Measurements from ENCODE around the gene SMOC1. TPM values are rescaled to one million over a fixed set of nuclear protein-coding genes. Genes with fewer than 3 reads are reported as not detected.

SMOC1 gene
- polyA plus RNA-seq, 1 donor: 0.85 TPM

- Histone ChIP-seq H3K9me3 (ENCODE audit: control insufficient read depth, low read depth, low read length) (peaks cover 5% of the 10 kb centered on the region), H3K27me3 (ENCODE audit: control insufficient read depth, insufficient read depth, low read length) (no peaks in the 10 kb centered on the region), H3K4me3 (ENCODE audit: low read length) (no peak overlapping the region), H3K4me1 (ENCODE audit: control insufficient read depth, insufficient read depth, low read length) (no peaks in the 10 kb centered on the region), H3K27ac (ENCODE audit: low read length) (no peak overlapping the region), H3K36me3 (ENCODE audit: control insufficient read depth, insufficient read depth, low read length) (no peaks in the 10 kb centered on the region)
- WGBS (ENCODE audit: insufficient coverage, low lambda C conversion rate): no CpG with 5 or more reads among the region's 6 CpGs
- no peak for DNase-seq
These were observed 30.3 kb upstream of the SMOC1 start for GRCh38 chr14:69848903-69849391.

- Histone ChIP-seq H3K27me3 (ENCODE audit: control insufficient read depth, insufficient read depth, low read length) (no peaks in the 10 kb centered on the region), H3K27ac (ENCODE audit: low read length) (no peak overlapping the region), H3K4me1 (ENCODE audit: control insufficient read depth, insufficient read depth, low read length) (no peaks in the 10 kb centered on the region), H3K9me3 (ENCODE audit: control insufficient read depth, low read depth, low read length) (peaks cover 5% of the 10 kb centered on the region), H3K36me3 (ENCODE audit: control insufficient read depth, insufficient read depth, low read length) (no peaks in the 10 kb centered on the region), H3K4me3 (ENCODE audit: low read length) (peak overlapping the region; percentile 20)
- no CpG with 5 or more reads among the region's 35 CpGs for WGBS (ENCODE audit: insufficient coverage, low lambda C conversion rate)
- DNase-seq: peak in 1 of 2 donors; percentile 29
These were observed 29.0 kb upstream of the SMOC1 start for GRCh38 chr14:69850086-69850735.

GRCh38 chr14:69850736-69851112 lies 28.5 kb upstream of the SMOC1 start:
- no peak for DNase-seq
- no CpG with 5 or more reads among the region's 2 CpGs for WGBS (ENCODE audit: insufficient coverage, low lambda C conversion rate)

GRCh38 chr14:69852531-69853321 lies 26.5 kb upstream of the SMOC1 start:
- Histone ChIP-seq H3K4me1 (ENCODE audit: control insufficient read depth, insufficient read depth, low read length) (no peaks in the 10 kb centered on the region), H3K27me3 (ENCODE audit: control insufficient read depth, insufficient read depth, low read length) (no peaks in the 10 kb centered on the region), H3K9me3 (ENCODE audit: control insufficient read depth, low read depth, low read length) (peaks cover 5% of the 10 kb centered on the region), H3K27ac (ENCODE audit: low read length) (no peak overlapping the region), H3K36me3 (ENCODE audit: control insufficient read depth, insufficient read depth, low read length) (no peaks in the 10 kb centered on the region), H3K4me3 (ENCODE audit: low read length) (no peak overlapping the region)
- no peak for DNase-seq
- WGBS (ENCODE audit: insufficient coverage, low lambda C conversion rate): 77% methylated on average over 3 of the region's 7 CpGs

More at GRCh38 chr14:69850736-69851112, 28.5 kb upstream of the SMOC1 start:
- Histone ChIP-seq H3K4me3 (ENCODE audit: low read length) (no peak overlapping the region), H3K27ac (ENCODE audit: low read length) (no peak overlapping the region), H3K4me1 (ENCODE audit: control insufficient read depth, insufficient read depth, low read length) (no peaks in the 10 kb centered on the region), H3K9me3 (ENCODE audit: control insufficient read depth, low read depth, low read length) (peaks cover 5% of the 10 kb centered on the region), H3K27me3 (ENCODE audit: control insufficient read depth, insufficient read depth, low read length) (no peaks in the 10 kb centered on the region), H3K36me3 (ENCODE audit: control insufficient read depth, insufficient read depth, low read length) (no peaks in the 10 kb centered on the region)

- no peaks in the 10 kb centered on the region for H3K27me3 ChIP-seq (ENCODE audit: control insufficient read depth, insufficient read depth, low read length)
- H3K4me1 ChIP-seq (ENCODE audit: control insufficient read depth, insufficient read depth, low read length): no peaks in the 10 kb centered on the region
- no peak overlapping the region for H3K27ac ChIP-seq (ENCODE audit: low read length)
- H3K36me3 ChIP-seq (ENCODE audit: control insufficient read depth, insufficient read depth, low read length): no peaks in the 10 kb centered on the region
- no peak overlapping the region for H3K4me3 ChIP-seq (ENCODE audit: low read length)
- H3K9me3 ChIP-seq (ENCODE audit: control insufficient read depth, low read depth, low read length): peaks cover 5% of the 10 kb centered on the region
- DNase-seq: no peak
- WGBS (ENCODE audit: insufficient coverage, low lambda C conversion rate): no CpG with 5 or more reads among the region's 7 CpGs
These were observed 25.4 kb upstream of the SMOC1 start for GRCh38 chr14:69853774-69854173.

- no peaks in the 10 kb centered on the region for H3K4me1 ChIP-seq (ENCODE audit: control insufficient read depth, insufficient read depth, low read length)
- no peak overlapping the region for H3K27ac ChIP-seq (ENCODE audit: low read length)
- H3K4me3 ChIP-seq (ENCODE audit: low read length): no peak overlapping the region
- no peaks in the 10 kb centered on the region for H3K36me3 ChIP-seq (ENCODE audit: control insufficient read depth, insufficient read depth, low read length)
- H3K9me3 ChIP-seq (ENCODE audit: control insufficient read depth, low read depth, low read length): peaks cover 5% of the 10 kb centered on the region
- no peaks in the 10 kb centered on the region for H3K27me3 ChIP-seq (ENCODE audit: control insufficient read depth, insufficient read depth, low read length)
- no peak for DNase-seq
- no CpG with 5 or more reads among the region's 2 CpGs for WGBS (ENCODE audit: insufficient coverage, low lambda C conversion rate)
These were observed 24.6 kb upstream of the SMOC1 start for GRCh38 chr14:69854598-69854997.

- no peaks in the 10 kb centered on the region for H3K27me3 ChIP-seq (ENCODE audit: control insufficient read depth, insufficient read depth, low read length)
These were observed 23.9 kb upstream of the SMOC1 start for GRCh38 chr14:69855180-69855832.

GRCh38 chr14:69858801-69859200 lies 20.4 kb upstream of the SMOC1 start:
- Histone ChIP-seq H3K27ac (ENCODE audit: low read length) (no peak overlapping the region), H3K27me3 (ENCODE audit: control insufficient read depth, insufficient read depth, low read length) (no peaks in the 10 kb centered on the region), H3K36me3 (ENCODE audit: control insufficient read depth, insufficient read depth, low read length) (no peaks in the 10 kb centered on the region), H3K9me3 (ENCODE audit: control insufficient read depth, low read depth, low read length) (no peaks in the 10 kb centered on the region), H3K4me3 (ENCODE audit: low read length) (no peak overlapping the region), H3K4me1 (ENCODE audit: control insufficient read depth, insufficient read depth, low read length) (no peaks in the 10 kb centered on the region)
- WGBS (ENCODE audit: insufficient coverage, low lambda C conversion rate): 76% methylated on average over 3 of the region's 8 CpGs
- DNase-seq: no peak

More at GRCh38 chr14:69855180-69855832, 23.9 kb upstream of the SMOC1 start:
- H3K27ac ChIP-seq (ENCODE audit: low read length): no peak overlapping the region
- no peak overlapping the region for H3K4me3 ChIP-seq (ENCODE audit: low read length)
- H3K4me1 ChIP-seq (ENCODE audit: control insufficient read depth, insufficient read depth, low read length): no peaks in the 10 kb centered on the region
- no CpG with 5 or more reads among the region's 8 CpGs for WGBS (ENCODE audit: insufficient coverage, low lambda C conversion rate)
- peaks cover 1% of the 10 kb centered on the region for H3K9me3 ChIP-seq (ENCODE audit: control insufficient read depth, low read depth, low read length)
- no peak for DNase-seq
- no peaks in the 10 kb centered on the region for H3K36me3 ChIP-seq (ENCODE audit: control insufficient read depth, insufficient read depth, low read length)

- no CpG with 5 or more reads among the region's 14 CpGs for WGBS (ENCODE audit: insufficient coverage, low lambda C conversion rate)
- Histone ChIP-seq H3K27ac (ENCODE audit: low read length) (no peak overlapping the region), H3K27me3 (ENCODE audit: control insufficient read depth, insufficient read depth, low read length) (no peaks in the 10 kb centered on the region), H3K4me1 (ENCODE audit: control insufficient read depth, insufficient read depth, low read length) (no peaks in the 10 kb centered on the region), H3K36me3 (ENCODE audit: control insufficient read depth, insufficient read depth, low read length) (no peaks in the 10 kb centered on the region), H3K4me3 (ENCODE audit: low read length) (no peak overlapping the region), H3K9me3 (ENCODE audit: control insufficient read depth, low read depth, low read length) (no peaks in the 10 kb centered on the region)
- DNase-seq: no peak
These were observed 19.6 kb upstream of the SMOC1 start for GRCh38 chr14:69859591-69859990.

- no peaks in the 10 kb centered on the region for H3K27me3 ChIP-seq (ENCODE audit: control insufficient read depth, insufficient read depth, low read length)
- H3K4me3 ChIP-seq (ENCODE audit: low read length): no peak overlapping the region
- no peaks in the 10 kb centered on the region for H3K36me3 ChIP-seq (ENCODE audit: control insufficient read depth, insufficient read depth, low read length)
- no peaks in the 10 kb centered on the region for H3K4me1 ChIP-seq (ENCODE audit: control insufficient read depth, insufficient read depth, low read length)
- H3K9me3 ChIP-seq (ENCODE audit: control insufficient read depth, low read depth, low read length): no peaks in the 10 kb centered on the region
- H3K27ac ChIP-seq (ENCODE audit: low read length): no peak overlapping the region
- no peak for DNase-seq
- no CpG with 5 or more reads among the region's 12 CpGs for WGBS (ENCODE audit: insufficient coverage, low lambda C conversion rate)
These were observed 19.0 kb upstream of the SMOC1 start for GRCh38 chr14:69860221-69860620.

All from large intestine (tissue), 3 donors.